ENCODE results near the gene MED13L.
A peak's percentile ranks its signal among the peaks of the same experiment; 100 is the strongest.

MED13L gene

DNA sequence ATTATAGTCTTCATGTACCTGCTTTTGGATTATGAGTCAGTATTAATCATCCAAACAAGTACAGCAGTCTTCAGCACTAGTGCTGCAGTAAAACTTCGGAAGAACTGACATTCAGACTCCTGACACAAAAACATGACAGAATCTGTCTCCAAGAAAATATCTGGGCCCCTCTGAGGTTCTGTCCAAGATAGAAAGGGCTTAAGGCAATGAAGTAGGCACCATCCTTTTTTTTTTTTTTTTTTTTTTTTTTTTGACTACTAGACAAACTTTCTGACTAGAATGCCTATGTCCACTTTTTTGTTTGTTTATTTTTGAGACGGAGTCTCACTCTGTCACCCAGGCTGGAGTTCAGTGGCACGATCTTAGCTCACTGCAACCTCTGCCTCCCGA, 112.5 kb downstream of the MED13L start:
- H3K27ac ChIP-seq: peak overlapping the region; percentile 34
- TF ChIP-seq, protein P1, sequence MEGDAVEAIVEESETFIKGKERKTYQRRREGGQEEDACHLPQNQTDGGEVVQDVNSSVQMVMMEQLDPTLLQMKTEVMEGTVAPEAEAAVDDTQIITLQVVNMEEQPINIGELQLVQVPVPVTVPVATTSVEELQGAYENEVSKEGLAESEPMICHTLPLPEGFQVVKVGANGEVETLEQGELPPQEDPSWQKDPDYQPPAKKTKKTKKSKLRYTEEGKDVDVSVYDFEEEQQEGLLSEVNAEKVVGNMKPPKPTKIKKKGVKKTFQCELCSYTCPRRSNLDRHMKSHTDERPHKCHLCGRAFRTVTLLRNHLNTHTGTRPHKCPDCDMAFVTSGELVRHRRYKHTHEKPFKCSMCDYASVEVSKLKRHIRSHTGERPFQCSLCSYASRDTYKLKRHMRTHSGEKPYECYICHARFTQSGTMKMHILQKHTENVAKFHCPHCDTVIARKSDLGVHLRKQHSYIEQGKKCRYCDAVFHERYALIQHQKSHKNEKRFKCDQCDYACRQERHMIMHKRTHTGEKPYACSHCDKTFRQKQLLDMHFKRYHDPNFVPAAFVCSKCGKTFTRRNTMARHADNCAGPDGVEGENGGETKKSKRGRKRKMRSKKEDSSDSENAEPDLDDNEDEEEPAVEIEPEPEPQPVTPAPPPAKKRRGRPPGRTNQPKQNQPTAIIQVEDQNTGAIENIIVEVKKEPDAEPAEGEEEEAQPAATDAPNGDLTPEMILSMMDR (conservative IDR thresholded peaks at IDR 0.05): no peak

DNA sequence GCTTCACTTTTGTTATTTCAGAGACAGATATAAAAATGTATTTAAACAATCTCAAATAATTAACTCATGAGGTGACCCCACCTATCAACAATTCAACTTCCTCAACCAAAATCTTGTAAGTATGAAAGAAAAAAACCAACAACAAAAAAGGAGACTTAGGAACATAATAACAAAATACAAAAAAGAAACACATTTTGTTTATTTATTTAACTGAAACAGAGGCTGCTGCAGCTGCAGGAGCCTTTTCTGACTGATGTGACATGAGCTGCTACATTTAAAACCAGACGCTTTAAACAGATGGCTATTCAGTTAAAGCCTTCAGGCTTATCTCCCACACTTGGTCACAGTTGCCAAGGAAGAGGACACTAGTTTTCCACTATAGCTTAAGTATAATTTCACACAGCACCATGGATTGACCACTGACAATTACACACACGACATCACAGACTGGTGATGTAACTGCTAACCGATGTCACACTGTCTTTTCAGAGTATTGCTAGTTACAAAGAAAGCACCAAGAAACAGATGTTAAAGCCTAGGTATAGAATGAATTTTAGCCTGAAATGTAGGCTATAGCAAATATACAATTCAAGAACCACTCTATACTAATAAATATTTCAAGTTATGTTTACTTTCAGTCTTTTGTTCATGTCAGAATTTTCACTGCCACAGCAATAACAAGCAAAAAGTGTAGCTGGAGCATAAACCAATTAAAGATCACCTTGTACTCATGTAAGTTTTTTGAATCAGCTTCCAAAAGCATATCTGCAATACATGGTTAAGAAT, 113.0 kb downstream of the MED13L start:
- H3K27ac ChIP-seq: peak overlapping the region; percentile 34
- TF ChIP-seq, protein P1 (conservative IDR thresholded peaks at IDR 0.05): no peak

DNA sequence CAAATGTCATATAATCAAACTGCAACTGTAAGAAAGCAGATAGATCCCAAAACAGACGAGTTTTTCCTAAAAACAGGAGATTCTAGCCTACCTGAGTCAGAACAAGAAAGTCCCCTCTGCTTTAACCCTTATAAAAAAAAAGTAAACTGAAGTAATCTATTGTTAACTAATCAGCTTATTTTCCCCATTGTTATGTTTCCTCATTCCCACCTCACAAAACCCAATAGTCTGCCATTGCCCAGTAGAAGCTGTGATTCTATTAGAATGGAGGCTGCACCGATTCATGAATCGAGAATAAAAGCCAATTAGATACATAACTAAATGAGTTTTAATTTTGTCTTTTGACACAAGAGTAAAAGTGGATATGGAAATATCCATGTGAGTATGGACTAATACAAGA, 115.4 kb downstream of the MED13L start:
- TF ChIP-seq, protein P1 (conservative IDR thresholded peaks at IDR 0.05): no peak
- no peak overlapping the region for H3K27ac ChIP-seq

DNA sequence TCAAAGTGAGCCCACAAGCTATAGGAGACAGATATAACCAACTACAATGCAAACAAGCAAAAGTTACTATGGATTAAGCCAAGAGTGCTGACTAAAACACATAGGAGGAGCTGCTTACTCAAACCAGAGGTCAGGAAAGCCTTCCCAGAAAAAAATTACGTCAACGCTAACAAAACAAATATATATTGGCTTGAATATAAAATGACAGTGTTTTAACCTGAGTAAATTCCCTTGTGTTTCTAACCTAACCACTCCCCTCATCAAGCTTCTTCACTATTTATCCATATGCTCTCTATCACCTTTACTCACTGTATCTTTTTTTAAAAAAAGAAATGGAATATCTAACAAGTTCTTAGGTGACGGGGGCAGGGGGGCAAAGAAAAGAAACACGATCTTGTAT, 115.9 kb downstream of the MED13L start:
- H3K27ac ChIP-seq: no peak overlapping the region
- TF ChIP-seq, protein P1 (conservative IDR thresholded peaks at IDR 0.05): no peak

DNA sequence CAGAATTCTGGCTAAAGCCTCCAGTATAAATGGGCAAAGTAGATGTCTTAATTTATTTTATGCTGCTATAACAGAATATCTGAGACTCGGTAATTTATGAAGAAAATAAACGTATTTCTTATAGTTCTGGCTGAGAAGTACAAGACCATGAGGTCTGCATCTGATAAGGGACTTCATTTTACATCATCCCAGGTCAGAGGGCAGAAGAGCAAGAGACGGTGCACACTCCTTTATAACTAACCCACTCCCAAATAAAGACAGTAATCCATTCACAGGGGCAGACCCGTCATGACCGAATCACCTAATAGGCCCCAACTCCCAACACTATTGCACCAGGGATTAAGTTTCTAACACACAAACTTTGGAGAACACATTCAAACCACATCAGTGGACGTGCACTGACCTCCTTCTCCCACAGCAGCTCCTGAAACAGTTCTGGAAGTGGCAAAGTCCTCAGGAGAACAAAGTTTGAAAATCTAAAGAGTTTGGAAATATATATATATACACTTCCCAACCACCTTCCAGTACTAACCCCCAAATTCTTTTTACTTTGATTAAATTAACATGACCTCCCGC, 116.5 kb downstream of the MED13L start:
- no peak overlapping the region for H3K27ac ChIP-seq
- TF ChIP-seq, protein P1 (conservative IDR thresholded peaks at IDR 0.05): no peak

DNA sequence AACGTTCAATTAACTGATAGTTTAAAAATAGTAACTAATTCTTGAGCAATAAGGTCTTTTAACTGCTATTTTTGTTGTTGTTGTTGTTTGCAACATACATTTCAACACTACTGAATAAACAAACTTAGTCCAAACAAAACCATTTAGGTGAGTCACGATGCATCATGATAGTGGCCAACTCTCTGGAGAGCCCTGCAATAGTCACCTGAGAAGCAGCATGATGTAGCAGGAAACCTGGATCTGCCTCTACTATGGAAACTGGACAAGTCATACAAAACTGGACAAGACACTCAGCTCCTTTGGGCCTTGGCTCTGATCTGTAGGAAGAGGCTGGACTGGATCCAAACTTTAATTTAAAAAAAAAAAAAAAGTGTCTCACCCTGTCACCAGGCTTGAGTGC, 117.3 kb downstream of the MED13L start:
- TF ChIP-seq, protein P1 (conservative IDR thresholded peaks at IDR 0.05): no peak

DNA sequence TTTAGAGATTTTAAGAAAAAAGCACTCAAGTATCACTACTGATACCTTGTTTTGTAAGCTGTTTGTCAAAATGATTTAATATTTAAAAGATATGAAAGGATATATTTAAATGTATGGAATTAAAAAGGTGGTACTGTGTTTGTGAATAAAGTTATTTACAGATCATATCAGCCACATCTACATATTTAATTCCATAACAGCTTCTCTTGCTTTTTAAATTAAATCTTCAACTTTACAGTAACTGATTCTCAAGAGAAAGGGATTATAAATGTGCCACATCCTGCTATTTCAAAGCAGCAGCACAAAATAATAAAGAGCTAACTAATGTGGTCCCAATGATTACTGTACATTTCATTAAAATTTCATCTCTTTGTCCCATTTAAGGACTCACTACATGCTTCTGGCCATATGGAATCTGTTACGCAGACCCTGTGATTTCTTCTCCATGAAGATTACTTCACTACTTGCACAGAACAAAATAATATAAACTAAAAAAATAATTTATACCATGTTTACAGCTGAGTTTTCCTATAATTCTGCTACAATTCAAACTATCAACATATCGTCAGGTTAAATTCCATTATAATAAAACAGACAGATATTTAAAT, 117.8 kb downstream of the MED13L start:
- TF ChIP-seq, protein P1 (conservative IDR thresholded peaks at IDR 0.05): no peak
- no peak overlapping the region for H3K27ac ChIP-seq

More for the DNA sequence above, 117.3 kb downstream of the MED13L start:
- no peak overlapping the region for H3K27ac ChIP-seq

All from VCaP (cell line).